Gastrocnemius medialis (tissue), 4 donors: Measurements from ENCODE around the gene SLC1A7.

ENCODE experiments used
- POLR2A ChIP-seq, 2 donors: fragments of 450-650 bp; IDR thresholded peaks; one replicate each; pipeline ENCODE4 v1.6.1; 2017; ENCODE audit warnings: antibody characterized with exemption in 2 of 2, mild to moderate bottlenecking in 2 of 2, moderate library complexity in 2 of 2
- TF ChIP-seq, protein P1 (sequence below), 5 experiments: fragments of 450-650 bp in 3 of 5; fragments of 200-600 bp in 2 of 5; sonication (generic) in 2 of 5; IDR thresholded peaks in 4 of 5; conservative IDR thresholded peaks in 1 of 5; 1 replicate in 4 of 5; 2 replicates in 1 of 5; pipeline ENCODE4 v1.5.1; 2016 to 2019; ENCODE audit warnings: antibody characterized with exemption in 5 of 5, mild to moderate bottlenecking in 3 of 5, moderate library complexity in 3 of 5

GRCh38 chr1:53114581-53115400, 27.6 kb downstream of the SLC1A7 start:
- TF ChIP-seq, protein P1, sequence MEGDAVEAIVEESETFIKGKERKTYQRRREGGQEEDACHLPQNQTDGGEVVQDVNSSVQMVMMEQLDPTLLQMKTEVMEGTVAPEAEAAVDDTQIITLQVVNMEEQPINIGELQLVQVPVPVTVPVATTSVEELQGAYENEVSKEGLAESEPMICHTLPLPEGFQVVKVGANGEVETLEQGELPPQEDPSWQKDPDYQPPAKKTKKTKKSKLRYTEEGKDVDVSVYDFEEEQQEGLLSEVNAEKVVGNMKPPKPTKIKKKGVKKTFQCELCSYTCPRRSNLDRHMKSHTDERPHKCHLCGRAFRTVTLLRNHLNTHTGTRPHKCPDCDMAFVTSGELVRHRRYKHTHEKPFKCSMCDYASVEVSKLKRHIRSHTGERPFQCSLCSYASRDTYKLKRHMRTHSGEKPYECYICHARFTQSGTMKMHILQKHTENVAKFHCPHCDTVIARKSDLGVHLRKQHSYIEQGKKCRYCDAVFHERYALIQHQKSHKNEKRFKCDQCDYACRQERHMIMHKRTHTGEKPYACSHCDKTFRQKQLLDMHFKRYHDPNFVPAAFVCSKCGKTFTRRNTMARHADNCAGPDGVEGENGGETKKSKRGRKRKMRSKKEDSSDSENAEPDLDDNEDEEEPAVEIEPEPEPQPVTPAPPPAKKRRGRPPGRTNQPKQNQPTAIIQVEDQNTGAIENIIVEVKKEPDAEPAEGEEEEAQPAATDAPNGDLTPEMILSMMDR (IDR thresholded peaks at IDR 0.05 in 4 of 5, conservative IDR thresholded peaks at IDR 0.05 in 1 of 5), result no peak
- TF ChIP-seq POLR2A (IDR thresholded peaks at IDR 0.05), result no peak
